ENCODE data around the gene GPR12.

- no peak for TF ChIP-seq CTCF (IDR thresholded peaks at IDR 0.05)
- no peak for TF ChIP-seq POLR2A (IDR thresholded peaks at IDR 0.05)
- no peak for TF ChIP-seq POLR2AphosphoS5 (IDR thresholded peaks at IDR 0.05; ENCODE audit: insufficient read depth in 1 of 2, low read depth in 1 of 2)
Observed at GRCh38 chr13:26726684-26727083, 33.9 kb downstream of the GPR12 start.

Data from vagina (tissue), 2 donors.